Esophagus muscularis mucosa (tissue), 4 donors: ENCODE results near the gene TBCD. TPM values are rescaled to one million over a fixed set of nuclear protein-coding genes. Genes with fewer than 3 reads are reported as not detected.

Experiments used
- DNase-seq: peaks from one replicate; pipeline ENCODE4 v3.0.0-alpha.2; 2017; ENCODE audit errors: extremely low spot score
- H3K27ac ChIP-seq, 4 donors: fragments of 200-600 bp; sonication (generic); replicated peaks in 1 of 4; 1 replicate in 3 of 4; 2 replicates in 1 of 4; pipeline ENCODE4 v1.5.1; 2016 to 2019; ENCODE audit warnings: mild to moderate bottlenecking in 1 of 4
- H3K27me3 ChIP-seq, 4 donors: fragments of 200-600 bp; sonication (generic); one replicate each; pipeline versions ENCODE4 v1.5.1 to v1.6.0; 2016 to 2019
- H3K36me3 ChIP-seq, 4 donors: fragments of 200-600 bp; sonication (generic); one replicate each; pipeline ENCODE4 v1.5.1; 2016 to 2019
- H3K4me1 ChIP-seq, 4 donors: fragments of 200-600 bp; sonication (generic); one replicate each; pipeline ENCODE4 v1.5.1; 2016 to 2019
- H3K4me3 ChIP-seq, 4 donors: fragments of 200-600 bp; sonication (generic); 1 replicate in 2 of 4; 2 replicates in 2 of 4; pipeline ENCODE4 v1.5.1; 2016 to 2019; ENCODE audit warnings: mild to moderate bottlenecking in 4 of 4, moderate library complexity in 1 of 4
- H3K9me3 ChIP-seq, 4 donors: fragments of 200-600 bp; sonication (generic); 1 replicate in 3 of 4; 2 replicates in 1 of 4; pipeline ENCODE4 v1.5.1; 2016 to 2019
- CTCF ChIP-seq, 3 experiments: fragments of 200-600 bp in 2 of 3; fragments of 450-650 bp in 1 of 3; sonication (generic) in 2 of 3; IDR thresholded peaks; one replicate each; pipeline ENCODE4 v1.5.1; 2017 to 2019; ENCODE audit warnings: antibody characterized with exemption in 3 of 3, mild to moderate bottlenecking in 2 of 3, moderate library complexity in 1 of 3
- EP300 ChIP-seq: sonication (generic); formaldehyde crosslinking; IDR thresholded peaks from one replicate; pipeline ENCODE4 v1.6.1; 2017; ENCODE audit warnings: antibody characterized with exemption
- POLR2A ChIP-seq: fragments of 450-650 bp; IDR thresholded peaks from one replicate; pipeline ENCODE4 v1.6.1; 2017; ENCODE audit warnings: antibody characterized with exemption, moderate library complexity, mild to moderate bottlenecking, low read depth
- POLR2AphosphoS5 ChIP-seq, 2 donors: sonication (generic); formaldehyde crosslinking; IDR thresholded peaks; one replicate each; pipeline ENCODE4 v1.6.1; 2017; ENCODE audit warnings: antibody characterized with exemption in 2 of 2
- WGBS: methylation state at CpG from one replicate; pipeline ENCODE4 v1.1.5; 2018; 5-methylcytosine and 5-hydroxymethylcytosine counted together
- intact Hi-C: fragments of 100-400 bp; cut with DNase I; formaldehyde crosslinking; loops from one replicate; pipeline ENCODE4 v1.15.1; 2023
- total RNA-seq, 4 donors: library from RNA; depleted of rRNA; stranded (reverse); fragments of >200 nt; gene quantifications; one replicate each; pipeline versions ENCODE4 v1.1.0 to v1.2.1, GENCODE V29; 2016

Gene TBCD
- total RNA-seq, 4 donors from 2014 or later = 38.1 to 56.7 (median 53.6) TPM

- H3K27me3 ChIP-seq = no peaks in the 10 kb centered on the region
- intact Hi-C loops = no loop called here
- peaks cover 0 to 22% (median 8%) of the 10 kb centered on the region in 4 donors for H3K9me3 ChIP-seq
- H3K36me3 ChIP-seq = peaks cover 3 to 50% (median 21%) of the 10 kb centered on the region in 4 donors
- no peaks in the 10 kb centered on the region for H3K4me1 ChIP-seq
- WGBS = 89% methylated on average over 16 of the region's 16 CpGs
- DNase-seq = no peak
- no peak overlapping the region for H3K27ac ChIP-seq
- H3K4me3 ChIP-seq = no peak overlapping the region
- TF ChIP-seq POLR2AphosphoS5 (IDR thresholded peaks at IDR 0.05) (no peak), POLR2A (no peak), EP300 (no peak), CTCF (IDR thresholded peaks at IDR 0.05) (no peak)
These were observed 70.4 kb downstream of the TBCD start for GRCh38 chr17:82822281-82822680.

- 90% methylated on average over 5 of the region's 5 CpGs for WGBS
- no peak overlapping the region for H3K27ac ChIP-seq
- TF ChIP-seq POLR2A = no peak
- TF ChIP-seq POLR2AphosphoS5 (IDR thresholded peaks at IDR 0.05) = no peak
- H3K27me3 ChIP-seq = no peaks in the 10 kb centered on the region
- DNase-seq = no peak
- H3K4me1 ChIP-seq = no peaks in the 10 kb centered on the region
- intact Hi-C loops = no loop called here
- H3K36me3 ChIP-seq = peaks cover 3 to 50% (median 25%) of the 10 kb centered on the region in 4 donors
- H3K4me3 ChIP-seq = no peak overlapping the region
- H3K9me3 ChIP-seq = peaks cover 0 to 22% (median 8%) of the 10 kb centered on the region in 4 donors
These were observed 71.1 kb downstream of the TBCD start for GRCh38 chr17:82823004-82823403.

- TF ChIP-seq CTCF (IDR thresholded peaks at IDR 0.05) (no peak), POLR2A (no peak), POLR2AphosphoS5 (IDR thresholded peaks at IDR 0.05) (no peak), EP300 (no peak)
- Histone ChIP-seq H3K36me3 (peaks cover 0 to 42% (median 16%) of the 10 kb centered on the region in 4 donors), H3K9me3 (peaks cover 0 to 5% (median 3%) of the 10 kb centered on the region in 4 donors), H3K27me3 (no peaks in the 10 kb centered on the region), H3K4me3 (no peak overlapping the region), H3K4me1 (peaks cover 0 to 9% (median 8%) of the 10 kb centered on the region in 4 donors), H3K27ac (no peak overlapping the region)
- intact Hi-C loops = no loop called here
- 97% methylated on average over 8 of the region's 8 CpGs for WGBS
- DNase-seq = no peak
These were observed 73.8 kb downstream of the TBCD start for GRCh38 chr17:82825540-82826124.

- TF ChIP-seq CTCF (IDR thresholded peaks at IDR 0.05) (no peak), EP300 (no peak), POLR2A (no peak), POLR2AphosphoS5 (IDR thresholded peaks at IDR 0.05) (no peak)
- no peak overlapping the region for H3K27ac ChIP-seq
- peaks cover 0 to 12% (median 10%) of the 10 kb centered on the region in 4 donors for H3K4me1 ChIP-seq
- no peak for DNase-seq
- intact Hi-C loops = no loop called here
- no peak overlapping the region for H3K4me3 ChIP-seq
- no peaks in the 10 kb centered on the region for H3K9me3 ChIP-seq
- H3K36me3 ChIP-seq = peaks cover 0 to 43% (median 18%) of the 10 kb centered on the region in 4 donors
- H3K27me3 ChIP-seq = no peaks in the 10 kb centered on the region
These were observed 74.3 kb downstream of the TBCD start for GRCh38 chr17:82826211-82826610.

- peaks cover 0 to 12% (median 10%) of the 10 kb centered on the region in 4 donors for H3K4me1 ChIP-seq
- peaks cover 0 to 48% (median 20%) of the 10 kb centered on the region in 4 donors for H3K36me3 ChIP-seq
- DNase-seq = no peak
- no peak for TF ChIP-seq POLR2AphosphoS5 (IDR thresholded peaks at IDR 0.05)
- no peak for TF ChIP-seq EP300
- TF ChIP-seq CTCF (IDR thresholded peaks at IDR 0.05) = no peak
- no peak for TF ChIP-seq POLR2A
- intact Hi-C loops = no loop called here
- no peak overlapping the region for H3K4me3 ChIP-seq
- no peaks in the 10 kb centered on the region for H3K27me3 ChIP-seq
- no peaks in the 10 kb centered on the region for H3K9me3 ChIP-seq
- H3K27ac ChIP-seq = no peak overlapping the region
- 88% methylated on average over 7 of the region's 7 CpGs for WGBS
These were observed 75.1 kb downstream of the TBCD start for GRCh38 chr17:82826956-82827355.
